ENCODE results near the gene ACTBL2.

GRCh38 chr5:57492632-57493031 lies 10.0 kb upstream of the ACTBL2 start:
- TF ChIP-seq NFYB (CRISPR knock-in tag; conservative IDR thresholded peaks at IDR 0.05; ENCODE audit: low read depth) (no peak), E2F5 (CRISPR knock-in tag; IDR thresholded peaks at IDR 0.05) (no peak), GABPB1 (CRISPR knock-in tag; IDR thresholded peaks at IDR 0.05) (no peak), FOXP4 (CRISPR knock-in tag; IDR thresholded peaks at IDR 0.05) (no peak)
- TF ChIP-seq, protein P1, sequence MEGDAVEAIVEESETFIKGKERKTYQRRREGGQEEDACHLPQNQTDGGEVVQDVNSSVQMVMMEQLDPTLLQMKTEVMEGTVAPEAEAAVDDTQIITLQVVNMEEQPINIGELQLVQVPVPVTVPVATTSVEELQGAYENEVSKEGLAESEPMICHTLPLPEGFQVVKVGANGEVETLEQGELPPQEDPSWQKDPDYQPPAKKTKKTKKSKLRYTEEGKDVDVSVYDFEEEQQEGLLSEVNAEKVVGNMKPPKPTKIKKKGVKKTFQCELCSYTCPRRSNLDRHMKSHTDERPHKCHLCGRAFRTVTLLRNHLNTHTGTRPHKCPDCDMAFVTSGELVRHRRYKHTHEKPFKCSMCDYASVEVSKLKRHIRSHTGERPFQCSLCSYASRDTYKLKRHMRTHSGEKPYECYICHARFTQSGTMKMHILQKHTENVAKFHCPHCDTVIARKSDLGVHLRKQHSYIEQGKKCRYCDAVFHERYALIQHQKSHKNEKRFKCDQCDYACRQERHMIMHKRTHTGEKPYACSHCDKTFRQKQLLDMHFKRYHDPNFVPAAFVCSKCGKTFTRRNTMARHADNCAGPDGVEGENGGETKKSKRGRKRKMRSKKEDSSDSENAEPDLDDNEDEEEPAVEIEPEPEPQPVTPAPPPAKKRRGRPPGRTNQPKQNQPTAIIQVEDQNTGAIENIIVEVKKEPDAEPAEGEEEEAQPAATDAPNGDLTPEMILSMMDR (IDR thresholded peaks at IDR 0.05) = no peak

Data from WTC11 (cell line).